ENCODE data around the gene MON1A.

DNA sequence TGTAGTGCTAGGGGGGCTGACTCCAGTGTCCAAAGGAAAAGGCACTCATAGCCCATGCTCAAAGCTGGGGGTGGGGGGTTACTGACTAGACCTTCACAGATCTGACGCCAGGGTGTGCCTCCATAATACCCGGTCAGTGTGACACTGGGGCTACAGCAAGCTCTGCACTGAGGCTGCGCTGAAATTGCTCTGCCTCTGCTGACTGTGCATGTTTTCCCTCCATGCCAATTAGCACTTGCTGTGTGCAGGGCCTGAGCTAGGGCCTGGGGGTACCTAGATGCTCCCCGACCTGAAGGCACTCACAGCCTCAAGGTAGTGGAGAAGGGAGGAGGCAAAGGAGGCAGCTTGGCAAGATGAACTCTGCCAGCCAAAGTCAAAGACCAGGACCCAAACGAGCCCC is 65.1 kb downstream of the MON1A start:
- TF ChIP-seq SP1 (IDR thresholded peaks at IDR 0.05) (no peak), SUZ12 (IDR thresholded peaks at IDR 0.05) (no peak), FOXM1 (IDR thresholded peaks at IDR 0.05; ENCODE audit: borderline replicate concordance) (no peak), FOXK2 (IDR thresholded peaks at IDR 0.05) (no peak), TARDBP (IDR thresholded peaks at IDR 0.05) (no peak), BHLHE40 (IDR thresholded peaks at IDR 0.05; ENCODE audit: borderline replicate concordance) (no peak), CTBP1 (IDR thresholded peaks at IDR 0.05; ENCODE audit: borderline replicate concordance) (no peak)

All from HEK293T (cell line).